A673 (cell line): ENCODE measurements around the gene MLC1.

Source experiments
- EZH2 ChIP-seq: fragments of 200-600 bp; sonication (generic); IDR thresholded peaks from 2 replicates; pipeline ENCODE4 v1.6.1; 2017; ENCODE audit warnings: borderline replicate concordance, low read depth, mild to moderate bottlenecking, mixed read lengths, antibody characterized with exemption, low read length; ENCODE audit not compliant: poor library complexity, severe bottlenecking
- TF ChIP-seq, protein P1 (sequence below): fragments of 300-800, 200-600 bp; sonication (generic); conservative IDR thresholded peaks from 2 replicates; pipeline ENCODE4 v1.5.1; 2017; ENCODE audit warnings: low read depth, mild to moderate bottlenecking, antibody characterized with exemption, low read length, moderate library complexity, mixed read lengths

DNA sequence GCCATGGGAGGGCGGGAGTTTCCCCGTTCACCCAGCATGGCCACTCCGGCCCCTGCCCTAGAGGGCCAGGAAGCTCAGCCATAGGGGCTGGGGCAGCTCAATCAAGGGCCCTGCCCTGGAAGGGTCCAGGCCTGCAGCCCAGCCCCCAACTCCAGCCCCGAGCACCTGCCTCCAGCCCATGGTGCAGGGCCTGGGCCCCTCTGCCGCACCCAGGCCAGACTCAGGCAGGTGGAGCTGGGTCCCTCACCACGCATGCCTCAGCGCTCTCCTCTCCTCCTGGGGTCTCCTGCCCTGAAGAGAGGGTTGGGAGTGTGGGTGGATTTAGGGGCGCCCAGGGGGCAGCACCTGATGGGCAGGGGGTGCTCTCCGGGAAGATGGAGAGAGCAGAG is 13.1 kb downstream of the MLC1 start:
- TF ChIP-seq, protein P1, sequence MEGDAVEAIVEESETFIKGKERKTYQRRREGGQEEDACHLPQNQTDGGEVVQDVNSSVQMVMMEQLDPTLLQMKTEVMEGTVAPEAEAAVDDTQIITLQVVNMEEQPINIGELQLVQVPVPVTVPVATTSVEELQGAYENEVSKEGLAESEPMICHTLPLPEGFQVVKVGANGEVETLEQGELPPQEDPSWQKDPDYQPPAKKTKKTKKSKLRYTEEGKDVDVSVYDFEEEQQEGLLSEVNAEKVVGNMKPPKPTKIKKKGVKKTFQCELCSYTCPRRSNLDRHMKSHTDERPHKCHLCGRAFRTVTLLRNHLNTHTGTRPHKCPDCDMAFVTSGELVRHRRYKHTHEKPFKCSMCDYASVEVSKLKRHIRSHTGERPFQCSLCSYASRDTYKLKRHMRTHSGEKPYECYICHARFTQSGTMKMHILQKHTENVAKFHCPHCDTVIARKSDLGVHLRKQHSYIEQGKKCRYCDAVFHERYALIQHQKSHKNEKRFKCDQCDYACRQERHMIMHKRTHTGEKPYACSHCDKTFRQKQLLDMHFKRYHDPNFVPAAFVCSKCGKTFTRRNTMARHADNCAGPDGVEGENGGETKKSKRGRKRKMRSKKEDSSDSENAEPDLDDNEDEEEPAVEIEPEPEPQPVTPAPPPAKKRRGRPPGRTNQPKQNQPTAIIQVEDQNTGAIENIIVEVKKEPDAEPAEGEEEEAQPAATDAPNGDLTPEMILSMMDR: no peak
- TF ChIP-seq EZH2: no peak
